NCI-H2227 (cell line): Measurements from ENCODE around the gene SLC16A6.
"Not testable (repeated sequence)": the region's sequence is repeated elsewhere in the genome, so short reads cannot be mapped to it uniquely, and the experiment has no call there.

Experiments
- DNase-seq: peaks from one replicate; lab custom pipeline; 2025; ENCODE audit not compliant: unreplicated experiment; lab: John Stamatoyannopoulos, UW

SLC16A6 gene

GRCh38 chr17:68253426-68253825 is 37.5 kb downstream of the SLC16A6 start:
- not testable (repeated sequence) for DNase-seq

- DNase-seq = no peak
Observed at GRCh38 chr17:68249354-68249765, 41.6 kb downstream of the SLC16A6 start.

DNA sequence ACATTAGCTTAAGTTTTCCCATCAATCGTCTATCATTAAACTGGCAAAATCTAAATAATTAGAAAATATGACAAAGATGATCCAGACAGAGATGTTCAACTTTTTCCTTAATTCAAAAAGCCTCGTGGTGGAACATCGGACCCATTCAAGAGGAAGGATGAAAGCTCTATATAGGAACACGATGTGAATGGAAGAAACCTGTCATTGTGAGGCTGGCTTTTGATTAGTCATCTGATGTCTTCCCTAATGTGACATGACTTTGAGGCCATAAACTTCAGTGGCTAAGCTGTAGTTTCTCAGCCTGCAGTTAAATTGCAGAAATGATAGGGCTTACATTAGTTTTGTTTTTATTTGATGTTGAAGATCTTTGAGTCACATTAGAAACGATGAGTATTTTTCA is 42.0 kb downstream of the SLC16A6 start:
- no peak for DNase-seq

DNA sequence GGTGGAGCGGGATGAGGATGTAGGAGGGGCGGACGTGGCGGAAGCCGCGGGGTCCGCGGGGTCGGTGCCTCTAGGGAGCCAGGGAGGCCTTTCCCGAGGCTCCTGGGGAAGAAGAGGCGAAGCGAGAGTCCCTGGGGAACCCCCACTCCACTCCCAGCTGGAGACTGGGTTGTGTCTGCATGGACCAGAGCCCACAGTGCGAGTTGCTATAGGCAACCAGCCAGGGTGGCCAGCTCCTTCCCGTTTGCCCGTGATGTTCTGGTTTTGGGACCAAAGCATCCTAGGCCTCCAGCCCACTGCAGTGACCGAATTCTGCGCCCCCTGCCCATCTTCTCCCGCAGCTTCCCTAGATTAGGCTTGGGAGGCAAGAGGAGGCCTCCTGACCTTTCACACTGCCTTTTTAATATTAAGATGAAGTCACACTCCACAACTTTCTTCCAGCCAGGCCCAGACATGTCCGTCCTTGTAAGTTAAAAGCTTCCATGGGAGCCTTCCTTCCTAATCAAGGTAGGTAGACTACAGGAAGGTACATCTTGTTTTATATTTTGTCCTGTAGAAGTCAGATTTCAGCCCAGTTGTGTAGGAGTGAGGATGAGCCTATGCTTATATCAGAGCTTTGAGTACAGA is 42.6 kb downstream of the SLC16A6 start:
- peak; percentile 68 for DNase-seq

- peak; percentile 97 for DNase-seq
Observed at GRCh38 chr17:68247445-68248198, 43.3 kb downstream of the SLC16A6 start, which contains the start of gene AMZ2. TSS of gene AMZ2 (plus strand) at chr17:68248043. CDS start at chr17:68250188, 2,145 bp downstream.

DNA sequence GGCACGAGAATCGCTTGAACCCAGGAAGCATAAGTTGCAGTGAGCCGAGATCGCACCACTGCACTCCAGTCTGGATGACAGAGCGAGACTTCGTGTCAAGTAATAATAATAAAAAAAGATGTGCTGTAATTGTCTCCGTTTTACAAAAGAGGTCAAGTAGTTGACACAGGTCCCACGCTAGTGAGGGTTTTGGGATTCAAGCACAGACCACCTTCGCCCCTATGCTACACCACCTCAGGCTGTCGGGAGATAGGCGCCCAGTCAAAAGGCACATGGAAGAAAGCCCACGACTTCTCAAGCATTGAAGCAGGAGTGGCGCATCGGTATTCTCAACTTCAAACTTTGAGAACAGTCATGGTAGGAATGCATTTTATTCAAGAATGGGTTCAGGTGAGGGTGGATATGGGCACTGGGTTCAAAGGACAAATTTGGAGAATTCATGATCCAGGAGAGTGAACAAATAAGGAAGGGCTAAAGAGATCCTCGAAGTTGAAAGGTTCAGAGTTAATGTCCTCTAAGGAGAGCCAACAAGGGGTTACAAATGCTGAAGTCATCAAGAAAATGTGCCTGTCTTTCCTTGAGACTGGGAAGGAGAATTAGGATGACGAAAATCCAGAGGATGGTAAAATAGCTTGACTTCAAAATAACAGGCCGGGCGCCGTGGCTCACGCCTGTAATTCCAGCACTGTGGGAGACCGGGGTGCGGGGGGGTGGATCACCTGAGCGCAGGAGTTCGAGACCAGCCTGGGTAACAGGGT is 44.5 kb downstream of the SLC16A6 start:
- no peak for DNase-seq

DNA sequence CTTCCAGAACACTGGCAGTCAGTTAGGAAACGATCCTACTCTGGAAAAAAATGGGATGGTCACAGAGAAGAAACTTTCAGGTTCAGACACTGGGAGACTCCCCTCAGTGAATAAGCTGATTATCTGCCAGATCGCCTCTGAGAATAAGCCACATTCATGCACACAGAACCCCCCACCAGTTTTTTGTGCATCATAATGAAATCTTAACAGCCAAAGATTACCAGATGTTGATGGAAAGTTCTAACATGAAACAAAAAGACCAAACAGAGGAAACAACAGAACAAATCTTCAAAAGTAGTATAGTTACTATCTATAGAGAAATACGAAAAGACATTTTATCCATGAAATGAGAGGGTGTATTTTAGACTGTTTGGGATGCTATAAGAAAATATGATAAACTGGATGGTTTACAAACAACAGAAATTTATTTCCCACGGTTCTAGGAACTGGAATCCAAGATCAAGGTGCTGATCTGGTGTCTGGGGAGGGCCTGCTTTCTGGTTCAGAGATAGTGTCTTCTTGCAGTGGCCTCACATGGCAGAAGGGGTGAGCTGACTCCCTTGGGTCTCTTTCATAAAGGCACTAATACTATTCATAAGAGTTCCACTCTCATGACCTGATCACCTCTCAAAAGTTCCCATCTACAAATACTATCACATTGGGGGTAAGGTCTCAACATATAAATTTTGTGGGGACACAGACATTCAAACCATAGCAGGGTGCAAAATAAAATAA is 51.1 kb downstream of the SLC16A6 start:
- no peak for DNase-seq

DNA sequence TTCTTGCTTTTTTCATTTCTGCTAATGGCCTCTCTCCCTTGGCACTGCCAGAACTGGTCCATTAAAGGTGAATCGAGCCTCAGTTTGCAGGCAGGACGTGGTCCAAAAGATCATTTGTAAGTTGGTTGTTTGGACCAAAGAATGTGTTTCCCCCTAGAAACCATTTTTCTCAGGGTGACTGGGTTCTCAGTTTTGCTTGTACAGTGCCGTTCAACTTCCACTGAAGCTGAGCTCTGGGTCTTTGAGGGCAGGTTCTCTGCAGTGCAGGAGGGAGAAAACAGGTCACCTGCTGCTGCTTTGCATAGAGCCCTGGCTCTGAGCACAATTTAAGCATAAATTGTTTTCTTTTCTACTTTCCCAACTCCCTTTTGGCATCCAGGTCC is 52.1 kb downstream of the SLC16A6 start:
- no peak for DNase-seq

DNA sequence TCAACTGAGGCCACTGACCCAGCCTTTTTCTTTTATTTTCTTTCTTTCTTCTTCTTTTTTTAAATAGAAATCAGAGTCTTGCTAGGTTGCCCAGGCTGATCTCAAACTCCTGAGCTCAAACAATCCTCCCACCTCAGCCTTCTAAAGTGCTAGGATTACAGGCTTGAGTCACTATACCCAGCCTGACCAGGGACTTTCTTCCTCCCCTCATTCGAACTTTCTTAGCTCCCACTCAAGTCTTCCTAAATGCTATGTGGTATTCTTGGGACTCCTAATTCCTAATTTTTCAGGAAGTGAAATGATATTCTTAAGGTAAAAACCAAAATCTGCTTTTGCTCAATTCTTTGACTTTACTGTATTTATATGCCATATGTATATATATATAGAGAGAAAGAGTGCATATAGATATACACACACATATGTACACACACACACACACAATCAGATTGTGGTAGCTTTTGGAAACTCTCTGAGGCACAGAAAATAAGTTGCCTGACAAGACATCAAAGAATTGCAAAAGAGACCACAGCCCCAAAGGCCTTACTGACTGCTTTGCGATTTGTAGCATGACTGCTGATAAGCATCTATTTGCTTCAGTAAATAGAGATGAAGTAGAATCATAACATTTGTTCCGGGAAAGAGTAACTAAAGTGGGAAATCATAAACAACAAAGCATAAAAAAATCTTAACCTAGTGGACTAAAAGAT is 52.6 kb downstream of the SLC16A6 start:
- DNase-seq = no peak

DNA sequence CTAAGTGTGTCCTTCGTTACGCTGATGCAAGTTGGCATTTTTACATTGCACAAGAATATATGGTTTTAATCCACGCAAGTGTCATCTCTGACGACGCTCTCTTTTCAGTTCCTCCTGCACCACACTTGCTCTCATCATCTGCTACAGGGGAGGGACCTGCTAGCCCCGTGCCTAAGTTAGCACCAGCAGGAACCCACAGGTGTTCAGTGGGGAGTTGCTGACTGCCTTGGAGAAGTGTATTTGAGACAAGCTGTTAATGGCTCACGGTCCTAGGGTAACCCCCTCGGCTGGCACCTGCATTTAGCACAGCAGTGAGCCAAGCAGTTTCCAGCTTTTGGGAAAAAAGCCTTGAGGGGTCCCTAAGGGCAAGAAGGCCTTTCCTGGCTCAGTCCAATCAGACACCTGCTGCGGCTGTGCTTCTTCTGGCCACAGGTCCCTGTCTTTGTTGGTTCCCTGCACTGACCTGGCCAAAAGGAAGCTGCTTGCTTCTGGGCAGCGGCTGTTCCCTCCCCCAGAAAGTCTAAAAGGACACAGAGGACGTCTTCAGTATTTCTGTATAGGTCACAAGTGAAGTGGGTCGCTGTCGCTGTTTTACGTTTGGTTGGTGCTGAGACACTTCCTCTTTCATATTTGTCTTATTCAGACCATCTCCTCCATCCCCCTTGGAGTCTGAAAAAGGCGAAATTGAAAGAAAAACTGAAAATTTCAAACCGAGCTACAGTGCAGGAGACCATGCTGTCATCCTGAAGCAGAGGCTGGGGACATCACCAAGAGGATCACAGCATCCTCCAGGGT is 53.4 kb downstream of the SLC16A6 start:
- DNase-seq = not testable (repeated sequence)

- DNase-seq = not testable (repeated sequence)
Observed at GRCh38 chr17:68235336-68235791, 55.6 kb downstream of the SLC16A6 start.

DNA sequence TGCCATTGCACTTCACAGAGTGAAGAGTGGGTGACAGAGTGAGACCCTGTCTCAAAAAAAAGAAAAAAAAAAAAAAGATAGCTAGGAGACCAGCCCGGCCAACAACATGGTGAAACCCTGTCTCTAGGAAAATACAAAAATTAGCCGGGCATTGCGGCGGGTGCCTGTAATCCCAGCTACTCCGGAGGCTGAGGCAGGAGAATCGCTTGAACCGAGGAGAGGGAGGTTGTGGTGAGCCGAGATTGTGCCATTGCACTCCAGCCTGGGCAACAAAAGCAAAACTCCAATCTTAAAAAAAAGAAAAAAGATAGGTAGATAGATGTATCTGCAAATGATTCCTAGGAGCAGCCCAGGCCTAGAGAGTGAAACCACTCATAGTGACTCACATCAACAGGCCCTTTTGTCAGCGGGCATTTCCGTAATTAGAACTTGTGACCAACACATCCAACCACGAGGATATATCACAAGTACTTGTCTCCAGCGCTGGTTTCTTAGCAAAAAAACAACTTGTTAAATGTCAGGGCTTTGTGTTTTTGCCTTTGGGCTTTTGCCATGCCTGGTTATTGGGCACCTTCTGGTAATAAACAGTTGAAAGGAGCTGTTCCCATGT is 56.1 kb downstream of the SLC16A6 start:
- not testable (repeated sequence) for DNase-seq

DNA sequence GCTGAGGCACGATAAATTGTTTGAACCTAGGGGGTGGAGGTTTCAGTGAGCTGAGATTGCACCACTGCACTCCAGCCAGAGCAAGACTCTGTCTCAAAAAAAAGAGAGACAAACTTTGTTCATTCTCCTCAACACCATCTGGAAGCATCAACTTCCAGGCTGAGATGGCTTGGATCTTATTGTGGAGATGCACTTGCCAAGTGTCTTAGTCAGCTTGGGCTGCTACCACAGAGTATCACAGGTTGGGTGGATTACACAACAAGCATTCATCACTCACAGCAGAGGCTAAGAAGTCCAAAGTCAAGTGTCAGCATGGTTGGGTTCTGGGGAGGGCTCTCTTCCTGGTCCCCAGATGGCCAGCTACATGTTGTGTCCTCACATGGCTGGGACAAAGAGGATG is 58.2 kb downstream of the SLC16A6 start:
- DNase-seq = not testable (repeated sequence)

- DNase-seq = no peak
Observed at GRCh38 chr17:68231541-68231940, 59.4 kb downstream of the SLC16A6 start.

DNA sequence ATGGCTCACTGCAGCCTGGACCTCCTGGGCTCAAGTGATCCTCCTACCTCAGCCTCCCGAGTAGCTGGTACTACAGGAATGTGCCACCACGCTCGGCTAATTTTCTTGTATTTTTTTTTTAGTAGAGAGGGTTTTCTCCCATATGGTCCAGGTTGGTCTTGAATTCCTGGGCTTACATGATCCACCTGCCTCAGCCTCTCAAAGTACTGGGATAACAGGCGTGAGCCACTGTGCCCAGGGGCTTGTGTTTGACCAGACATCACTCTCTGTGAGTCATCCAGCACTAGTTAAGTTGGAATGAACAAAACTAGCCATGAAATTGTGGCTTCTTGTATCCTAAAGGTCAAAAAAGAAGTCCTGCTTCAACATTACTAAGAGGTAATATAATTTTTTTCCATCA is 59.8 kb downstream of the SLC16A6 start:
- DNase-seq = not testable (repeated sequence)

DNA sequence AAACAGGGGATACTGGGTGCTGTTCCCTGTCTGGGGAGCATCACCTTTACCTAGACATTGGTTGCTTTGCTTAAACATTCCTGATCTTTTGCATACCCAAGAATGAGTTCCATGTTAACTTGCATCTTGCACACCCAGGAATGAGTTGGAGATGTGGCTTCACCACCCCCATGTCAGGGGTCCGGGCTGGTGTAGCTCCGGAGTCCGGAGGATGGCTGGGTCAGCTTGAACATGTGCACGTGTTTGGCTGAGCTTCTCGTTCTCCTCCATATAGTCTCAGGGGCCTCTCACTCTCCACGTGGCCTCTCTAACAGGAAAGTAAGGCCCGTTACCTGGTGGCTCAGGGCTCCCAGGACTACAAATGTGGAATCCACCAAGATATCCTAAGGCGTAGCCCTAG is 61.3 kb downstream of the SLC16A6 start:
- DNase-seq = no peak

DNA sequence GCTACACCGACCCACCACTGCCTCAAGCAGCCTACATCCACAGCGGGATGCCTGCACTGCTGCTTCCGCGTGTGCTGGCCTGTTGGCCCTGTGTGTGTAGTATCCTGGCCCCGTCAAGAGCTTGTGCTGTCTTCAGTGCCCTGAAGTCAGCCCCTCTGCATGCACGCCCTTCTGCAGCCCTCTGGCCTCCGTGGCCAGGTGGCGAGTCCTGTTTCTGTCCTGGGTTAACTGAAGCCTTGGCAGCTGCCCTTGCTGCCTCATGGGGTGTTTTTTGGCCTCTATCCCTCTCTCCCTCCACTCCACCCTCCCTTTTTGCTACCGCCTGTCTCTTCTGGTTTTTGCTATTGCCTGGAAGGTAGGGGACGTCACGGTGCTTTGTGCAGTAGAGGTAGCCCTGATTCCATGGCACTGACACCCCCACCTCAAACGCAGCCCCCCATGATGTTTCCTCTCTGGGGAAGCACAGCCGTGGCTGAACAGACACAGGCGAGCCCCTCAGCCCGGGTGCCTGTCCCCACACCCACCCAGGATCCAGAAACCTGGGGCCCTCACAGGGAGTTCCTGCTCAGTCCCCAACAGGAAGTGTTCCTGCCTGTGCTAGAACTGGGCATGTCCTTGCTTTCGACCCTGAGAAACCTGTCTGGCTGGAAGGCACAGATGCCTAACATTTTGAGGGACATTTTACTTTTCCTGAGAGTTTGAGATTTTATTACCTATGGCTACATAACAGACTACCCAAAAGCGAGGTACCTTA is 61.9 kb downstream of the SLC16A6 start:
- DNase-seq = no peak

DNA sequence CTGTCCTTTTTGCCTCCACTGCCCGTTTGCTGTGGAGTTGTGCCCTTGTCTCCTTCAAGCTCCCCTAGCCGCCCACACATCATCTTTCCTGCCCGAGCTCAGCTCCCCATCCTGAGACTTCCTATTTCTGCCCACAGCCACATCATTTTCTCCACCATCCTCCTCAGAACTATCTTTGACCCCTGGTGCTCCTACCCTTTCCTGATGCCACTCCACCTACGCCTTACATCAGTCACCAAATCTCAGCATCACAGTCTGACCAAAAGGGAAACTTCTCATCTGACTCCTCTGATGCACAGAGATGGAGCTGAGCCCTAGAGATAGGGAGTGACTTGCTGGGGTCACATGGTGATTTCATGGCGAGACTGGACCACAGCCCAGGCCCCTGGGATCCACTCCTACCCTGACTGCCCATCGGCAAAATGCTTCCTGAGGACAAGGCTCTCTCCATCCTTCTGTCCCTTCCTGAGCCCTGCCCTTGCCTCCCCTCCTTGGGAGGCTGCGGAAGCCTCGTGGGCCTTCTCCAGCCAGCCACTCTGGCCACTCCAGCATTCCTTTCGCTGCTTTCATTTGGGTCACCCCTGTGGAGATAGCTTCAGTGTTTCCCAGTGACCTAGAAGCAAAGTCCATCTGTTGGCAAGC is 62.8 kb downstream of the SLC16A6 start:
- DNase-seq = not testable (repeated sequence)
